ENCODE data around the gene ZBP1. TPM values are rescaled to one million over a fixed set of nuclear protein-coding genes. Genes with fewer than 3 reads are reported as not detected.
A peak's percentile ranks its signal among the peaks of the same experiment; 100 is the strongest.

ZBP1 gene
- total and polyA plus RNA-seq, 10 of the 15 experiments (the other 5 are each of a cell fraction or from before 2014, with no cell fraction given): 0.93 to 10.6 (median 4.8) TPM

GRCh38 chr20:57582432-57583288 lies 37.6 kb downstream of the ZBP1 start:
- Histone ChIP-seq H3K9me3 (replicated peaks; ENCODE audit: control insufficient read depth, insufficient read depth, low read length) (no peaks in the 10 kb centered on the region; the same call in 2 of the 3 replicates), H3K4me2 (ENCODE audit: control insufficient read depth, insufficient read depth) (no peak overlapping the region), H2AFZ (ENCODE audit: control insufficient read depth, low read depth, low read length) (no peak overlapping the region), H3K27ac (ENCODE audit: control insufficient read depth, insufficient read depth) (no peak overlapping the region), H3K9ac (ENCODE audit: control insufficient read depth, insufficient read depth, low read length) (no peak overlapping the region), H3K27me3 (replicated peaks in 1 of 2; ENCODE audit: control insufficient read depth in 2 of 2, insufficient read depth in 2 of 2, low read length in 1 of 2) (no peaks in the 10 kb centered on the region; a peak in 2 of 4 replicates), H3K79me2 (ENCODE audit: control insufficient read depth, insufficient read depth, low read length) (no peaks in the 10 kb centered on the region), H4K20me1 (ENCODE audit: control insufficient read depth, insufficient read depth) (no peaks in the 10 kb centered on the region), H3K36me3 (ENCODE audit: control insufficient read depth in 2 of 2, insufficient read depth in 2 of 2, low read length in 1 of 2) (no peaks in the 10 kb centered on the region), H3K4me3 (no peak overlapping the region), H3K4me1 (ENCODE audit: control insufficient read depth, insufficient read depth, low read length) (no peaks in the 10 kb centered on the region)
- ChIA-PET SMC1A (ENCODE audit: uncharacterized antibody, unreplicated experiment) (no interaction called here), RAD21 (ENCODE audit: unreplicated experiment) (no interaction called here), POLR2A (no interaction called here), CTCF (interaction anchor here (0.5 to 1.6 kb wide), 2 partner anchors 16 to 423 kb away, joined by 4 to 5 read pairs; no protein-coding TSS in a partner anchor)
- DNase-seq (ENCODE audit: low read depth, low spot score) (no peak), FAIRE-seq (no peak), ATAC-seq (no peak)
- intact Hi-C loops (cut with micrococcal nuclease; ENCODE audit: unreplicated experiment): no loop called here
- 25% methylated on average over 20 of the region's 21 CpGs for WGBS (ENCODE audit: insufficient coverage, insufficient replicate concordance, low lambda C conversion rate, missing lambda C conversion rate)
- BruUV-seq (replicated peaks): no TSS peak
- in situ Hi-C loops (cut with MboI): no loop called here
- TF ChIP-seq BHLHE40 (IDR thresholded peaks at IDR 0.05; ENCODE audit: borderline replicate concordance in 1 of 2, low read depth in 2 of 2, low read length in 1 of 2) (peak in 1 of 2 experiments; percentile 40; a peak in 1 of 4 replicates), CTCF (IDR thresholded peaks at IDR 0.05 in 2 of 3, conservative IDR thresholded peaks at IDR 0.05 in 1 of 3; ENCODE audit: control insufficient read depth in 2 of 3, extremely low read depth in 1 of 3, insufficient read depth in 1 of 3, low read depth in 3 of 3, low read length in 3 of 3) (peak; percentile 11 to 25 (median 24); a peak in 4 of 6 replicates), USF1 (IDR thresholded peaks at IDR 0.05; ENCODE audit: borderline replicate concordance, extremely low read length, insufficient read depth, low read depth, low read length) (peak; percentile 11), RELA (IDR thresholded peaks at IDR 0.05; ENCODE audit: borderline replicate concordance, partially characterized antibody) (no peak)
